22Rv1 (cell line): ENCODE measurements around the gene SCAMP4.
"Not testable (repeated sequence)": the region's sequence is repeated elsewhere in the genome, so short reads cannot be mapped to it uniquely, and the experiment has no call there.

ENCODE experiments used
- CTCF ChIP-seq: fragments of 450-650 bp; IDR thresholded peaks from 2 replicates; pipeline ENCODE4 v1.5.1; 2017; ENCODE audit warnings: mild to moderate bottlenecking
- ZFX ChIP-seq: fragments of 450-650 bp; IDR thresholded peaks from 2 replicates; pipeline ENCODE4 v1.6.1; 2017; ENCODE audit warnings: antibody characterized with exemption, borderline replicate concordance

GRCh38 chr19:1879982-1880381, 25.2 kb upstream of the SCAMP4 start:
- not testable (repeated sequence) for TF ChIP-seq CTCF, ZFX
